Measurements from ENCODE around the gene CBLL1. TPM values are rescaled to one million over a fixed set of nuclear protein-coding genes. Genes with fewer than 3 reads are reported as not detected.

The CBLL1 gene
- total and polyA plus RNA-seq, 7 donors, result 10.1 to 32.6 (median 23.2) TPM

DNA sequence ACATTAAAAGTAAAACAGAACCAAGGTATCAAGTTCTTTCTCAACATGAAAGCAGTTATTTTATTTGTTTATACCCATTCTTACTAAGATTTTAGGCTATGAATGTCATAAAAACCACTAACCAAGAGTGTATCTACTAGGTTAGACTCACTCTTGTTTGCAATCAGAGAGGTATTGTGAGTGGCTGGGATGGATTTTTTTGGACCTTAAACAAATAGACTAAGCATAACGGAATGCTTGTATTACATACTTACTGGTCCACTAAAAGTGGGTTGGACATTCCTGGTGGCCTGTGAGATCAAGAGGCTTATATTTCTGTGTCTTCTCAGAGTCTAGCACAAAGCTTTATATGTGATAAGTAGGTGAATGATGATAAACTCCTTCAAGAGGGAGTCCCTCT is 32.6 kb upstream of the CBLL1 start:
- Histone ChIP-seq H3K36me3 (ENCODE audit: insufficient read depth in 1 of 2, low read depth in 1 of 2) (no peaks in the 10 kb centered on the region), H3K27ac (no peak overlapping the region), H3K4me1 (no peaks in the 10 kb centered on the region), H3K27me3 (ENCODE audit: insufficient read depth in 3 of 3, low read length in 2 of 3) (no peaks in the 10 kb centered on the region), H3K4me3 (no peak overlapping the region), H3K9me3 (no peaks in the 10 kb centered on the region)
- intact Hi-C loops (cut with DNase I), result no loop called here
- WGBS, 3 donors, result 79 to 100% (median 90%) methylated on average over 1 of the region's 1 CpG
- TF ChIP-seq, protein P1, sequence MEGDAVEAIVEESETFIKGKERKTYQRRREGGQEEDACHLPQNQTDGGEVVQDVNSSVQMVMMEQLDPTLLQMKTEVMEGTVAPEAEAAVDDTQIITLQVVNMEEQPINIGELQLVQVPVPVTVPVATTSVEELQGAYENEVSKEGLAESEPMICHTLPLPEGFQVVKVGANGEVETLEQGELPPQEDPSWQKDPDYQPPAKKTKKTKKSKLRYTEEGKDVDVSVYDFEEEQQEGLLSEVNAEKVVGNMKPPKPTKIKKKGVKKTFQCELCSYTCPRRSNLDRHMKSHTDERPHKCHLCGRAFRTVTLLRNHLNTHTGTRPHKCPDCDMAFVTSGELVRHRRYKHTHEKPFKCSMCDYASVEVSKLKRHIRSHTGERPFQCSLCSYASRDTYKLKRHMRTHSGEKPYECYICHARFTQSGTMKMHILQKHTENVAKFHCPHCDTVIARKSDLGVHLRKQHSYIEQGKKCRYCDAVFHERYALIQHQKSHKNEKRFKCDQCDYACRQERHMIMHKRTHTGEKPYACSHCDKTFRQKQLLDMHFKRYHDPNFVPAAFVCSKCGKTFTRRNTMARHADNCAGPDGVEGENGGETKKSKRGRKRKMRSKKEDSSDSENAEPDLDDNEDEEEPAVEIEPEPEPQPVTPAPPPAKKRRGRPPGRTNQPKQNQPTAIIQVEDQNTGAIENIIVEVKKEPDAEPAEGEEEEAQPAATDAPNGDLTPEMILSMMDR (IDR thresholded peaks at IDR 0.05), result no peak
- ATAC-seq (no peak), DNase-seq (no peak)

GRCh38 chr7:107712025-107712424 is 31.9 kb upstream of the CBLL1 start:
- Histone ChIP-seq H3K27me3 (ENCODE audit: insufficient read depth in 3 of 3, low read length in 2 of 3) (no peaks in the 10 kb centered on the region), H3K4me1 (no peaks in the 10 kb centered on the region), H3K4me3 (no peak overlapping the region), H3K27ac (no peak overlapping the region), H3K36me3 (ENCODE audit: insufficient read depth in 1 of 2, low read depth in 1 of 2) (no peaks in the 10 kb centered on the region), H3K9me3 (no peaks in the 10 kb centered on the region)
- TF ChIP-seq, protein P1 (IDR thresholded peaks at IDR 0.05), result no peak
- ATAC-seq (no peak), DNase-seq (no peak)
- WGBS, 3 donors, result 90 to 93% (median 92%) methylated on average over 1 of the region's 1 CpG
- intact Hi-C loops (cut with DNase I), result no loop called here

GRCh38 chr7:107712896-107713295 is 31.0 kb upstream of the CBLL1 start:
- WGBS, 3 donors, result 89 to 97% (median 95%) methylated on average over 1 of the region's 1 CpG
- intact Hi-C loops (cut with DNase I), result no loop called here
- no peaks in the 10 kb centered on the region for H3K4me1 ChIP-seq

GRCh38 chr7:107715531-107715930 is 28.4 kb upstream of the CBLL1 start:
- Histone ChIP-seq H3K4me3 (no peak overlapping the region), H3K36me3 (ENCODE audit: insufficient read depth in 1 of 2, low read depth in 1 of 2) (no peaks in the 10 kb centered on the region), H3K9me3 (no peaks in the 10 kb centered on the region), H3K27ac (no peak overlapping the region), H3K27me3 (ENCODE audit: insufficient read depth in 3 of 3, low read length in 2 of 3) (no peaks in the 10 kb centered on the region), H3K4me1 (no peaks in the 10 kb centered on the region)
- TF ChIP-seq, protein P1 (IDR thresholded peaks at IDR 0.05), result no peak
- intact Hi-C loops (cut with DNase I), result no loop called here
- 87 to 93% (median 90%) methylated on average over 6 of the region's 6 CpGs for WGBS, 3 donors
- no peak for ATAC-seq
- DNase-seq, result no peak

More at GRCh38 chr7:107712896-107713295, 31.0 kb upstream of the CBLL1 start:
- TF ChIP-seq, protein P1 (IDR thresholded peaks at IDR 0.05), result no peak
- ATAC-seq (no peak), DNase-seq (no peak)
- Histone ChIP-seq H3K27ac (no peak overlapping the region), H3K9me3 (no peaks in the 10 kb centered on the region), H3K4me3 (no peak overlapping the region), H3K36me3 (ENCODE audit: insufficient read depth in 1 of 2, low read depth in 1 of 2) (no peaks in the 10 kb centered on the region), H3K27me3 (ENCODE audit: insufficient read depth in 3 of 3, low read length in 2 of 3) (no peaks in the 10 kb centered on the region)

DNA sequence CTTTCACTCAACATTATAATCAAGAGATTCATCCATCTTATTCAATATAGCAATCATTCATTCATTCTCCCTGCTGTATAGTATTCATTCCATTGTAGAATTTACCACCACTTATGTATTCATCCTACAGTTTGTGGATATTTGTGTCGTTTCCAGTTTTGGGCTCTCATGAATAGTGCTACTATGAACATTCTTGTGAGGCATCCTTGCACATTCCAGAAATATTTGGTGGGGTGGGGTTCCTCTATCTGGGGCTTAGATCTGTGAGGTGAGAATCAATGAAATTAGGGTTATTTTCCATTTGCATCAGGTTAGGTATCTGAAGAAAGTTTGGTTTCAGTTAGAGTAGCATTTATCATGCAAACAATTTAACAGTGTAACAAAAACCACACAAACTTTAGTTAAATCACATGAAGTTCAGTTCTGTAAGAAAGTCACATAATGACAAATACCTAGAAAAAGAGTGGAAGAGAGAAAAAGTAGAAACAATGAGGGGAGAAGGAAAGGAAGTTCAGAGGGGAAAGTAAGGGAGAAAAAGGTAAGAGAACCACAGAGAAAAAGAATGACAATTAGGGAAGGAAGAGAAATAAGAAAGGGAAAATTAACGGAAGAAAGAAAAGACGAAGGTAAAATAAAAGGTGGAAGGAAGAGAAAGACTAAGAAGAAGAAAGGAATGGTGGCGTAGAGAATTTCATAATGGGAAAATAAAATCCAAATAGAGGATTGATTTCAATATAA is 25.3 kb upstream of the CBLL1 start:
- H3K36me3 ChIP-seq (ENCODE audit: insufficient read depth in 1 of 2, low read depth in 1 of 2), result no peaks in the 10 kb centered on the region
- H3K27me3 ChIP-seq (ENCODE audit: insufficient read depth in 3 of 3, low read length in 2 of 3), result no peaks in the 10 kb centered on the region
- TF ChIP-seq, protein P1 (IDR thresholded peaks at IDR 0.05), result no peak
- ATAC-seq (no peak), DNase-seq (no peak)
- WGBS, 3 donors, result 80 to 83% (median 82%) methylated on average over 4 of the region's 4 CpGs
- intact Hi-C loops (cut with DNase I), result no loop called here
- H3K4me3 ChIP-seq, result no peak overlapping the region
- no peaks in the 10 kb centered on the region for H3K9me3 ChIP-seq
- no peaks in the 10 kb centered on the region for H3K4me1 ChIP-seq
- no peak overlapping the region for H3K27ac ChIP-seq
